GM10847 (cell line): Measurements from ENCODE around the gene IL1F10.

ENCODE experiments used
- POLR2A ChIP-seq: IDR thresholded peaks from 2 replicates; pipeline ENCODE4 v1.6.1; 2011; ENCODE audit not compliant: insufficient read length; ENCODE audit errors: extremely low read depth

Gene IL1F10

GRCh38 chr2:113052396-113052917 lies 15.3 kb upstream of the IL1F10 start, which contains the start of gene IL36B:
Gene IL36B (minus strand): TSS chr2:113052867.
- no peak for TF ChIP-seq POLR2A

- no peak for TF ChIP-seq POLR2A
Observed at GRCh38 chr2:113053666-113054065, 14.1 kb upstream of the IL1F10 start.

DNA sequence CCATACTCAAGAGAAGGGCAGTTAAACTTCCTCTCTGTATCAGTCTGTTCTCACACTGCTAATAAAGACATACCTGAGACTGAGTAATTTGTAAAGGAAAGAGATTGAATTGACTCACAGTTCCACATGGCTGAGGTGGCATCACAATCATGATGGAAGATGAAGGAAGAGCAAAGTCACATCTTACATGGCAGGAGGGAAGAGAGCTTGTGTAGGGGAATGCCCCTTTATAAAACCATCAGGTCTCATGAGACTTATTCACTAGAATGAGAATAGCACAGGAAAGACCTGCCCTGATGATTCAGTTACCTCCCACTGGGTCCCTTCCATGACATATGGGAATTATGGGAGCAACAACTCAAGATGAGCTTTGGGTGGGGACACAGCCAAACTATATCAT lies 13.7 kb upstream of the IL1F10 start:
- no peak for TF ChIP-seq POLR2A

DNA sequence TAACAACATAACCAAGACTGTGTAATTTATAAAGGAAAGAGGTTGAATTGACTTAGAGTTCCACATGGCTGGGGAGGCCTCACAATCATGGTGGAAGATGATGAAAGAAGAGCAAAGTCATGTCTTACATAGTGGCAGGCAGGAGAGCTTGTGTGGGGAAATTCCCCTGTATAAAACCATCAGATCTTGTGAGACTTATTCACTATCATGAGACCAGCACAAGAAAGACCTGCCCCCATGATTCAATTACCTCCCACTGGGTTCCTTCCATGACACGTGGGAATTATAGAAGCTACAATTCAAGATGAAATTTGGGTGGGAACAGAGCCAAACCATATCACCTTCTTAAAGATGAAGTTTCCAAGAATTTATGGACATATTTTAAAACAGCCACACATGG lies 11.2 kb upstream of the IL1F10 start:
- TF ChIP-seq POLR2A, result no peak

DNA sequence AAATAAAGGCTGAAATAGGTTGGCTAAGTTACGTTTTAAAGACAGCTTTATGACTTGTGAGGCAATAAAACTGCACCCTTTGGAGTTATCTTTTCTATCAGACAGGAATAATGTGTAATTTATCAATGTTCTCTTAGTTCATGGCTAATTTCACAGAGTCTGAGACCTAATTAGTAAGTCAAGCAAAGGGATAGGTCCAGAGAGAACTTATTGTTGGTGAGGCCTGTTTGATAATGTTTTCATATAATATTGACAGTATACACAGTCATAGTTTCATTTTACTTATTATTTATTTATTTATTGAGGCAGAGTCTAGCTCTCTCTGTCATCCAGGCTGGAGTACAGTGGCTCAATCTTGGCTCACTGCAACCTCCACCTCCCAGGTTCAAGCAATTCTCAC lies 10.7 kb upstream of the IL1F10 start:
- TF ChIP-seq POLR2A, result no peak

GRCh38 chr2:113058411-113058994 lies 9.3 kb upstream of the IL1F10 start:
- TF ChIP-seq POLR2A, result no peak

- TF ChIP-seq POLR2A, result no peak
Observed at GRCh38 chr2:113058998-113059960, 8.5 kb upstream of the IL1F10 start, which contains the start of gene IL36RN. Gene IL36RN (plus strand): TSS chr2:113059198. CDS start chr2:113059439, 241 bp downstream.

DNA sequence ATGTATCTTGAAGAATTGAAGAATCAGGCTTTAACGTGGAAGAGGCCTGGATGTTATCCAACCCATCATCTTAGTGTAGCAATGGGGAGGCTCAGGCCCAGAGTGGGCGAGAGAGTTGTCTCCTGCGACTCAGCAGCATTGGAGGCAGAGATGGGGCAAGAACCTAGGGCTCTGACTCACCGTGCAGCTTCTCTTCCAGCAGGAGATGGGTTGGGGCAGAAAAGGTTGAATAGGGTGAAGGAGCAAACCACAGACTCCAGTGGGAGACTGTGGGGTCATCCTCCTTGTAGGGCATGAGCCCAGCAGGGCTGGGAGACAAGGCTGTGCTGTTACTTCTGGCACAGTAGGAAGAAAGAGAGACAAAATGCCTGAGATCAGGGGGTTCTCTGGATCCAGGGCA lies 7.4 kb upstream of the IL1F10 start:
- TF ChIP-seq POLR2A, result no peak

GRCh38 chr2:113060796-113061195 lies 7.0 kb upstream of the IL1F10 start:
- no peak for TF ChIP-seq POLR2A

- no peak for TF ChIP-seq POLR2A
Observed at GRCh38 chr2:113061241-113061640, 6.5 kb upstream of the IL1F10 start.

- TF ChIP-seq POLR2A, result no peak
Observed at GRCh38 chr2:113061896-113062770, 5.6 kb upstream of the IL1F10 start.

DNA sequence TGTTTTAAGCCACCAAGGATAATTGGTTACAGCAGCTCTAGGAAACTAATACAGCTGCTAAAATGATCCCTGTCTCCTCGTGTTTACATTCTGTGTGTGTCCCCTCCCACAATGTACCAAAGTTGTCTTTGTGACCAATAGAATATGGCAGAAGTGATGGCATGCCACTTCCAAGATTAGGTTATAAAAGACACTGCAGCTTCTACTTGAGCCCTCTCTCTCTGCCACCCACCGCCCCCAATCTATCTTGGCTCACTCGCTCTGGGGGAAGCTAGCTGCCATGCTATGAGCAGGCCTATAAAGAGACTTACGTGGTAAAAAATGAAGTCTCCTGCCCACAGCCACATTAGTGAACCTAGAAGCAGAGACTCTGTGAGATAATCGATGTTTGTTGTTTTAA lies 3.5 kb upstream of the IL1F10 start:
- TF ChIP-seq POLR2A, result no peak

DNA sequence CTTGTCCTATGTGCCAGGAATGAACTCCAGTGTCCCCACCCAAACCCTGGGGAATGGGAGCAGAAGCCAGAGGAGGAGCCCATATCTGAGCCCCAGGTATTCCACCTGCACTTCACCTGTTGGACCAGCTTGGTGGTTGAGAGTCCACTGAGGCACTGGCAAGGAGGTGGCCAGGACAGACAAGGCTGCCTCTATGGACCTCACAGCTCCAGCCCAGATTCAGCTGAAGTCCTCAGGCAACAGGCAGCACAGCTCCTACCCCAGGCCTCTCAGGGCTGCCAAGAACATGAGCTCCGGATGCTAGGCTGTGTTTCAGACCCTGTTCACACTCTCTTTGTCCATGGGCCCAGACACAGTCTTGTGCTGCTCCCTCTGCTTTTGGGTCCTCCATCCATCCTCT lies 2.9 kb upstream of the IL1F10 start:
- no peak for TF ChIP-seq POLR2A

GRCh38 chr2:113068249-113068648 lies 479 bp downstream of the IL1F10 start:
- no peak for TF ChIP-seq POLR2A

DNA sequence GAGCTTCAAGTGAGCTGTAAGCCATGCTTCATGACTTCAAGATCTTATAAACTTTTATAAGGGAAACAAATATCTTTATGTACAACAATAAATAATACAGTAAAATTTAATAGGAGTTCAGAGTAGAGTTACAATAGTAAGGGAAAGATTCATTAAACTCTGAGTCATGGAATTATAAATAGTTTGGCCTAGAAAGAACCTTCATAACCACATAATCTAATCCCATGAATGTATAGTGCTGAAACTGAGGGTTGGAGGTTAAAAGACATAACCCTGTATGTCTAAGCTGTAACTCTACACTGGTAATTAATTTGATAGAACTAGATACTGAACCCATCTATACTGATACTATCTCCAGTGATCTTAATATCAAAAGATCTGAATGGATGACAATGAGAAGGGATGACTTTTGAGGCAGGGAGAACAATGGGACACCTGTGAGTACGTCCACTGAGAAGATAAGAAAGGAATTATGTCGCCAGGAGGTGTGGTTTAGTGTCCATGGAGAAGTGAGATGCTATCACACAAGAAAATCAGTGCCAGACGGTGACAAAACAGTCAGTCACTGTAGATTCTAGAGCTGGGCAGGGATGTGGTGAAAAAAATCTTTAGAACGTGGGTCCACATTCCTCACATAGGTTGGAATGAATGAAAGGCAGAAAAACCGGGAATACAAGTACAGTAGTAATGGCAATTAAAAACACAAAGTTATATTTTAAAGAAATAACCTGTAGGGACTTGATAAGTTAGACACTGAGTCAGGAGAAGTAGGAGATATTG lies 1.1 kb downstream of the IL1F10 start:
- no peak for TF ChIP-seq POLR2A
